Bone marrow (tissue), 2 donors: ENCODE measurements around the gene ZCCHC24.
A peak's percentile ranks its signal among the peaks of the same experiment; 100 is the strongest.

Experiments used
- DNase-seq, 2 donors: peaks; one replicate each; lab custom pipeline; 2025; lab: John Stamatoyannopoulos, UW

The ZCCHC24 gene

GRCh38 chr10:79359816-79360498, 85.5 kb downstream of the ZCCHC24 start:
- DNase-seq, result no peak

GRCh38 chr10:79358811-79359210, 86.6 kb downstream of the ZCCHC24 start:
- DNase-seq, result no peak

GRCh38 chr10:79357180-79357579, 88.2 kb downstream of the ZCCHC24 start:
- DNase-seq, result no peak

- DNase-seq, result peak in 1 of 2 donors; percentile 71
Observed at GRCh38 chr10:79356104-79356503, 89.3 kb downstream of the ZCCHC24 start.

- no peak for DNase-seq
Observed at GRCh38 chr10:79355420-79356017, 89.9 kb downstream of the ZCCHC24 start.

GRCh38 chr10:79354615-79355014, 90.8 kb downstream of the ZCCHC24 start:
- DNase-seq, result no peak

- no peak for DNase-seq
Observed at GRCh38 chr10:79354141-79354540, 91.3 kb downstream of the ZCCHC24 start.

GRCh38 chr10:79353726-79354125, 91.7 kb downstream of the ZCCHC24 start:
- DNase-seq, result no peak

GRCh38 chr10:79353000-79353406, 92.4 kb downstream of the ZCCHC24 start:
- no peak for DNase-seq

GRCh38 chr10:79352035-79352877, 93.2 kb downstream of the ZCCHC24 start:
- DNase-seq, result no peak

- no peak for DNase-seq
Observed at GRCh38 chr10:79351332-79351731, 94.1 kb downstream of the ZCCHC24 start.

- DNase-seq, result no peak
Observed at GRCh38 chr10:79350407-79351154, 94.8 kb downstream of the ZCCHC24 start.

GRCh38 chr10:79349766-79350406, 95.5 kb downstream of the ZCCHC24 start:
- no peak for DNase-seq

- DNase-seq, result no peak
Observed at GRCh38 chr10:79349072-79349491, 96.3 kb downstream of the ZCCHC24 start.

GRCh38 chr10:79348640-79348988, 96.8 kb downstream of the ZCCHC24 start:
- DNase-seq, result no peak

- peak; percentile 16 to 69 for DNase-seq
Observed at GRCh38 chr10:79347894-79348639, 97.4 kb downstream of the ZCCHC24 start.

GRCh38 chr10:79347226-79347893, 98.1 kb downstream of the ZCCHC24 start, which contains the start of gene PPIF:
PPIF (plus strand) TSS chr10:79347469; CDS start chr10:79347549, 80 bp downstream.
- DNase-seq, result peak; percentile 55 to 87

GRCh38 chr10:79346388-79347225, 98.8 kb downstream of the ZCCHC24 start:
- DNase-seq, result no peak

GRCh38 chr10:79346012-79346340, 99.4 kb downstream of the ZCCHC24 start:
- DNase-seq, result no peak
